NCI-H460 (cell line): Measurements from ENCODE around the gene APBA2. TPM values are rescaled to one million over a fixed set of nuclear protein-coding genes. Genes with fewer than 3 reads are reported as not detected.

Source experiments
- DNase-seq: peaks from one replicate; pipeline ENCODE4 v3.0.0-alpha.2; 2016; ENCODE audit warnings: low read depth; ENCODE audit errors: extremely low read depth
- total RNA-seq: library from RNA; depleted of rRNA; stranded (reverse); fragments of >200 nt; shearing (Covaris generic); gene quantifications from 2 replicates; pipeline ENCODE4 v1.2.3, GENCODE V29; 2014

Gene APBA2
- total RNA-seq, 1 experiment from 2014 or later, result 20.5 TPM

DNA sequence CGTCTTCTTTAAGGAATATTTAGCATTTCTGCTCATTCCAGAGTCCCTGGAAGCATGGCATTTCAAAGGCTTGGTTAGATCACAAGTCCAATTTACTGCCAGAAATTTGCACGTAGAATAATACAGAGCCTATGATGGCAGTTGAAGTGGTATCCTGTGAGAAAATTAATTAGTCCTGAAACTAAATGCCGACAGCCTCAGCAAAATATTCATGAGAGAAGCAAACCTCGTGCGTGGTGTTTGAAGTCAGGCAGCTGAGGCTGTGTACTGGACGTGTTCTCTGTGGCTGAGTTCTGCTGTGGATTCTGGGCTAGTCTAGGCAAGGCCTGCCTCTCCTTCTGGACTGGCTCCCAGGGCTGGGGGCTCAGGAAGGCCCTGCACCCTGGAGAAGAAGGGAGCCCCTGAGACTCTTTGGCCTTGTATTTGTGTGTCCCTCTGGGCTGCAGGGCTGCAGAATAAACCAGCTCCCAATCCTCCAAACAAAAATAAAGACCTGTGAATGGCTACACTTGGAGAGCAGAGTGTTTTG lies 106.6 kb downstream of the APBA2 start:
- no peak for DNase-seq

DNA sequence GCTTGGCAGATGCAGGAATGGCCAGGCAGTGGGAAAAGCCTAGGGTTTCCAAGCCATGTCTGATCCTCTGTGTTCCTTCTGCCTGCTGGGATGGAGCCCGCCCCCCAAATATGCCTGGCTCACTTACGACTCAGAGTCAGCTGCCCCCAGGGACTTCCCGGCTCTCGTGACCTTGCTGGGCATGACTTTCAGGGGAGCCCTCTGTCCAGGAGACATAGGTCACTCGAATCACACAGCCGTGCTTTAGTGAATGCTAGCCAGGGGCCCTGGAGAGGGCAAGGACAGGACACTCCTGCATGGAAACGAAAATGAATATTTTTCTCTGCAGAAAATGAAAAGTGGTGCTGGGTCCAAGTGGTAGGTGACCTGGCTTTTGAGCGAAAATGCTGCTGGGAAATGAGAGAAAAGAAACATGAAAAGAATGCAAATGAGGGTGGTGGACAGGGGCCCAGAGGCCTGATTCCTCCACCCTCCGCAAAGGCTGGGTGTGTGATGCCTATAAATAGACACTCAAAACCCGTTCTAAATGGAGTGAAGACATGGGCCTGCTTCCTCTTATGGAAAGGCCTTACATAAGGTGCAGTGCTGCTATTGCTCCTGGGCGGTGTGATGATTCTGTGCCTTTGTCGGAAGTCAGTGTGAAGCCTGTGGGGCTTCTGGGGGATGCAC lies 107.4 kb downstream of the APBA2 start:
- DNase-seq, result no peak

DNA sequence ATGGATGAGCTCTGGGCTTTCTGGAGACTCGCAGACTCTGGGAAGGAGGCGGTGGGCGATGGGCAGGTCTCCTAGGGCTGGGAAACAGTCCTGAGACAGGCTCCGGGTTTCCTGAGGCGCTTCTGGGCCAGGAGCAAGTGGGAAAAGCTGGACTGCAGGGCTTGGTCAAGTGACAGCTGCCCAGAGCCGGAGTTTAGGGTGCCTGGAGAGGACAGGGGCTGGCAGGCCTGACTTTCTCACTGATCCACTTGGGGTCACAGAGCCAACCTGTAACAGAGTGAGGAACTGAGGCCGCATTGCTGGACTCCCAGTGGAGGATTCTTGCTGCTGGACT lies 107.9 kb downstream of the APBA2 start:
- DNase-seq, result no peak

DNA sequence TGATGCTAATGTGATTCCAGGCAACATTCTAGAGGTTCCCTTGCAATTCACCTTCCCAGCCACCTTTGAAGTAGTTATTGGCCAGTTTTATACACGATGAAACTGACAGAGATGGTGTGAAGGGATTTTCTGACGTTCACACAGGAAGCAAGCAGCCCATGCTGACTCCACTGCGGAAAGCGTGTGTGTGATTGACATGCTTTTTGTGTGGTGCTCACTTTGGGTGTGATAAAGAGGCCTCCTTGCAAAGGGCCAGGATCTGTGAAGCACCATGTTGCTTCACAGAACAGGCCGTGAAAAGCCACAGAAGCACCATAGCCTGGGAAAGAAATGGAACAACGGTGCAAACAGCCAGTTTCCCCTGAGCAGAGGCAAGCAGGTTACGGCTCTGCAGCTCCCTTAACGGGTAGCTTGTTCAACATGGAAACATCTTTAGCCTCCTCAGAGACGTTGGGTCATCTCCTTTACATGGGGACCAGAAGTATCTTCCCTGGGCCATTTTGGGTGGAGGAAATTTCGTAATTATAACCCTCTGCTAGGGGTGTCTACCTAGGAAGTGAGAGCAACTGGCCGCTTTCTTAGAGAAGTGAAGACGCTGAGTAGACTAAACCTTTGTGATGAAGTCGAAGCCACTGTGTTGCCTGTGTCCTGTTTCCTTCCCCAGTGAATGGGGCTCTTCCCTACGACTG lies 108.5 kb downstream of the APBA2 start:
- DNase-seq, result no peak

DNA sequence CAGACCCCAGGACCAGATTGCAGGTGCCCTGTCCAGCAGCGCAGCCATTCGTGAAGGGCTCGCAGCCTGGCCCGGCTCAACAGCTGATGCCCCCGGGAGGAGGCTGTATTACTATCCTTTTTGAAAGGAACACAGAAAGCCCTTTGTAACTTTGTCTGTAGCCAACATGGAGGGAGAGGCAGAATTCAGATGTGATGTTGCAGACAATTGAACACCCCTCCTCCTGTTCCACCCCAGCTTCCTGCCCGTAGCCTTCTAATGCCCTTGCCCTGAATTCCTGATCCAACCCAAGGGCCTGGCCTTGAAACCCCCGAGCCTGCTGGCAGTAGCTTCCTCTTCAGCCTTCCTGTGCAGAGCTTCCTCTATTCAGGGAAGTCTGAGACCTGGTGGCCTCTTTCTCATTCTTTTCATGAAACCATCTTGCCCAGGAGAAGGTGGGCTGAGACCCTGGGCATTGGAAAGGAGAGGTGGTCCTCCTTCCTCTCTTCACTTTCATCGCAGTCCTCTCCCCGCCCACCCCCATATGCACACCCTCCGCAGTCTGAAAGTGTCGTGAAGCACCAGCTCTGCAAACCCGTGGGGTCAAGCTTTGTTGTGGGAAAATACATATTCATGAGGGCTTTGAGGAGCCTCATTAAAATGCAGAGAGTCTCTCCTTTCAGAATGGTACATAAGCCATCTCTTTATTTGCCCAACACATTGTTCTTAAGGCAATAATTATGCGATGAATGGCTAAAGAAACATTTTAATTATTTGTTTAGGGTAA lies 109.2 kb downstream of the APBA2 start:
- no peak for DNase-seq

DNA sequence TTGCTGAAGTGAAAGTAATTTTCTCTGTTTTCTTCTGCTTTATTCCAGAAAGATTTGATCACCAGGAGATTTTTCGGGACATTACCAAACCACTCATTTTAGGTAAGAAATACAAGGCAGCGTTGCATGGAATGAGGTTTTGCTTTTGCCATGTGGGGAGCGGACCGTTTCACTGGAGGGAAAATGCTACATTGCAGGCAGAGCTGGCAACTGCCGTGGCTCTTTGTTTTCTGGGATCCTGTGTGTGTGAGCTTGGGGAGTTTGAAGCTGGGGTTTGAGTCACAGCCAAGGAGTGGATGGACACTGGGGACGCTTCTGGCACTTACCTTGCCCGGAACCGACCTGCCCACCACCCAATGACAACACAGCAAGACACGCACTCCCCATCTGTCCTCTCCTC lies 109.9 kb downstream of the APBA2 start:
- no peak for DNase-seq

DNA sequence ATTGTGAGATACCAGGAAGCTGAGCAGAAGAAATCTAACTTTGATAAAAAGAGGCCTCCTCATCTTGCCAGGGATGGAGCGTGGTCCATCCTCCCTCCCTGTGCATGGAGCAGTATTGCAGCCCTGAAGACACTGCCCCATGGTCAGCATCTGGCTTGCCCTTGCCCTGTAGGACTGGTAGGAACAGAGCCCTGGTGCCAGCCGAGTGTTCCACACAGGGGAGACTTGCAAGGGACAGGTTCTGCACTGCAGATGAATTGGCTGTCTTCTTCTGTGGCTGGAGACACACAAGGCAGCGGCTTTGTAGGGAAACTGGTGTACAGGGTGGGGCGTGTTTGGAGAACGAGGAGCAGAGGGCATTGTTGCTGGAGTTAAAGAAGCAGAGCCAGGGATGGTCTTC lies 110.5 kb downstream of the APBA2 start:
- DNase-seq, result no peak

DNA sequence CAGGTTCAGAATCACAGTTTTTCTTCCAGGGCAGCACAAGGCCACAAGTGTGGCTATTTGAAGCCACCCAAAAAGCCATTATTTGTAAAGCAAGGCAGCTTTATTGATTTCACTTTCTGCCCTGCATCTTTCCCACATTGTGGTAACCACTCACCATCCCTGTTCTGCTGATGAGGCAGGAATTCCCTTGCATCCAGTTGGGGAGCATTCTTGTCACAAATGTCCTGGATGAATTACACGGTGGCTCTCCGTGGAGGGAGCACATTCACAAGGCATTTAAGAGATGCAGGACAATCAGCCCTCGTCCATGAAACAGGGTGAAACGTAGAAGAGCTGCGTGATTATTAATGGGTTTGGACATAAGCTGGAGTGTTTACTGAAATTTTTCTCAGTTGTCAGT lies 111.2 kb downstream of the APBA2 start:
- DNase-seq, result no peak

DNA sequence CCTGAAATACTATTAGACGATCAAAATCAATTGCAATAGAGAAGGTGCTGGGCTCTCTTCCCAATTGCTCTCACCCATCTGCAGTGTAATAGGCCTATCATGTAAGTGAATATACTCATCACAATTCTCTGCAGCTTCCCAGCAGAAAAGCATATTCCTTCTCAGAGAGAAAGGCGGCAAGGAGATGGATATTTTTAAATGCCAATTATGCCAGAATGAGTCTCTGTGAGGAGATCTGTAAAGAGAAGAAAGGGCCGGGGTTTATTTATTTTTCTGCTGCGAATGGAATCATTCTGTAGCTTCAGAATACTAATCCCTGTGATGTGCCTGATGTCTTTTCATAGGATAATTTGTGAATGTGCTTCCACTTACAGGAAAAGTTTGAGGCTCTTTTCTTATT lies 112.0 kb downstream of the APBA2 start:
- no peak for DNase-seq

DNA sequence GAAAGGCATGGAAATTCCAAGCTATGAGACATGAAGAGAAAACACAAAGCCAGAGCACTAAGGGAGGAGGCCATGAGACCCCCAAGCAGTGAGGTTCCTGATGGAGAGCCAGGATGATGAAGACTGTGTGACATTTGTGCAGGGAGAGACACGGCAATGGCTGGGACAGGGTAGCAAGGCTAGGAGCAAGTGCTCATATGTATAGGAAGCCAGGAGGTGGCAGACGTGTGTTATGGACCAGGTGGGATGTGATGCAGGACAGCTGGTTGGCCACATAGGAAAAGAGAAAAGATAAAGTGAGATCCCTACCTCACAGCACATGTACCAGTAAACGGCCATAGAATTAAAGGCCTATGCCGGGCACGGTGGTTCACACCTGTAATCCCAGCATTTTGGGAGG lies 112.7 kb downstream of the APBA2 start:
- DNase-seq, result no peak

DNA sequence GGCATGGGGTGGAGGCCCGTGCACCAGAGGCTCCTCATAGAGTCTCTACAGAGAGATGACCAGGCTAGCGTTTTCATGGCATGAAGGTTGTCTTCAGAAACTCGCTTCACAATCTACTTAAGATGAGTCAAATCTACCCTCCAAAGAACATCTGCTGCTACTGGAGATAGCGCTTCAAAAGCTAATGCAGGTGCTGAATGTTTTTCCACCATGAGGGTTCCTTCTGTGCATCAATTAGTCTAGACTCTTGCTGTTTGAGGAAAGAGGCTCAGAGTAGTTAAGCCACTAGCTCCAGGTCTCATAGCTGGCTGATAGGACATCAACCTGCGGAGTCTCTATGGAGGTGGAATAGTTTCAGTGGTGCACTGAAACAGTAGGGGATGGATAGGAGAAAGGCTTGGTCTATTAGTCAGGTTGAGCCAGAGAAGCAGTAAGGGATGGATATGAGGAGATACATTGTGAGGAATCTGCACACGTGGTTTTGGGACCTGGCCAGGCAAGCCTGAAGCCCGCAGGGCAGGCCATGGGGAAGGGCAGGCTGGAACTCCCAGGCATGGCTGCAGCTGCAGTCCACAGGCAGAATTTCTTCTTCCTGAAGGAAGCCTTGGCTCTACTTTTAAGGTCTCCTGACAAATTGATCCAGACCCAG lies 117.5 kb downstream of the APBA2 start:
- DNase-seq, result no peak

DNA sequence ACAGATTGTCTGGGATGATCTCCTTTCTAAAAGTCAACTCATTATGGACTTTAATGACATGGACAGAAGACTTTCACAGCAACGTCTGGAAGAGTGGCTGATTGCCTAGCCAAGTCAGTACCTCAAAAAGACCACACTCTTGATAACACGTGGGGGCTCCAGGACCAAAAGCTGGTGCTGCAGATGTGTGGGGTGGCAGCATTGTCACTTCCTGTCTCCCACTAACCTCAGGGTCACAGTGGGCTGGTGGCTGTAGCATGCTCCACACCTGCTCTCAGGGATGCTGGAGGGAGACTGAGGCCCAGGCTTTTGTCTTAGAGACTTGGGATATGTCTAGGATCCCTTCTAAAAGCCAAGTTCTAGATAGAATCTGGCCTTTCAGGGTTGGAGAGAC lies 118.1 kb downstream of the APBA2 start:
- DNase-seq, result no peak

DNA sequence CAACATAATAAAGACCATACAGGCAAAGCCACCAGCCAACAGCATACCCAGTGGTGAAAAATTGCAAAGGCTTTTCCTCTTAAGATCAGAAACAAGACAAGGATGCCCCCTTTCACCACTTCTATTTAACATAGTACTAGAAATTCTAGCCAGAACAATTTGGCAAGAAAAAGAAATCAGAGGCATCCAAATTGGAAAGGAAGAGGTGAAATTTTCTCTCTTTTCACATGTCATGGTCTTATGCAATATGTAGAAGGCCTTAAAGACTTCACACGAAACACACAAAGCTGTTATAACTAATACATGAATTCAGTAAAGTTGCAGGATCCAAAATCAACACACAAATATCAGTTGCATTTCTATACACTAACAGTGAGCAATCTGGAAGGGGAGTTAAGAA lies 120.2 kb downstream of the APBA2 start:
- DNase-seq, result no peak

DNA sequence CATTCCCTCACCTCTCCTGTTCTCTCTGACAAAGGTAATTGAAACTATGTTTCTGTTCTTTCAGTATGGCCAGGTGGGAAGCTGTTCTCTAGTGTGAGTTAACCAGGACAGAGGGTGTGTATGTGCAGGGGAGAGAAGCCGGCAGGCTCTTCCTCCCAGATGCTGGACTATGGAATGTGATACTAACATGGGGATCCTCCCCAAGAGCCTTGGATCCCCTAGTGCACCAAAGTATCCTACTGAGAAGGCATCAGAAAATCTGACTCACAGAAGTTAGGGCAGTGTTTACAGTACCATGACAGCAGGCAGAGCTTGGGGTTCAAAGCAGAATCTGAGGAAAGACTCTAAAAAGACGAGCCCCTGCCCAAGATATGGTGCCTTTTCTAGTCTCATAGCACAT lies 123.1 kb downstream of the APBA2 start:
- DNase-seq, result no peak

DNA sequence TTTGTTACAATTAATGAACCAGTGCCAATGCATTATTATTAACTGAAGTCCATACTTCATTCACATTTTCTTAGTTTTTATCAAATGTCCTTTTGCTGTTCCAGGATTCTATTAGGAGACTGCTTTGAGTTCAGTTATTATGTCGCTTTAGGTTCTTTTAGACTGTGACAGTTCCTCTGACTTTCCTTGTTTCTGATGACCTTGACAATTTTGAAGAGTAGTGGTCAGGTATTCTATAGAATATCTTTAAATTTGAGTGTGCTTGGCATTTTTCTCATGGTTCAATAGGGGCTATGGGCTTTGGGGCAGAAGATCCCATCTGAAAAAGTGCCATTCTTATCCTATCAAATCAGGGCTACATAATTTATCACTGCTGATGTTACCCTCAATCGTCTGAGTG lies 126.3 kb downstream of the APBA2 start:
- no peak for DNase-seq

DNA sequence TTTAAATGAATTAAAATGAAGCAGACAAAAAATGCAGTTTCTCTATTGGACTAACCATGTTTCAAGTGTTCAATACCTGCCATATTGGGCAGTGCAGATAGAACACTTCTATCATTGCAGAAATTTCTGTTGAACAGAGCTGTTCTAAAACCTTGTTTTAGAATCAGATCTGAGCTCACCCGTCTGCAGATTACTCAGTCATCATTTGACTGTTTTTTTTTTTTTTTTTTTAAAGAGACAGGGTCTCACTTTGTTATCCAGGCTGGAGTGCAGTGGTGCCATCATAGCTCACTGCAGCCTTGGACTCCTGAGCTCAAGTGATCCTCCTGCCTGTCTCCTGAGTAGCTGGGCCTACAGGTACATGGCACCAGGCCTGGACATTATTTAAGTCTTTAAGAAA lies 128.7 kb downstream of the APBA2 start:
- DNase-seq, result no peak

DNA sequence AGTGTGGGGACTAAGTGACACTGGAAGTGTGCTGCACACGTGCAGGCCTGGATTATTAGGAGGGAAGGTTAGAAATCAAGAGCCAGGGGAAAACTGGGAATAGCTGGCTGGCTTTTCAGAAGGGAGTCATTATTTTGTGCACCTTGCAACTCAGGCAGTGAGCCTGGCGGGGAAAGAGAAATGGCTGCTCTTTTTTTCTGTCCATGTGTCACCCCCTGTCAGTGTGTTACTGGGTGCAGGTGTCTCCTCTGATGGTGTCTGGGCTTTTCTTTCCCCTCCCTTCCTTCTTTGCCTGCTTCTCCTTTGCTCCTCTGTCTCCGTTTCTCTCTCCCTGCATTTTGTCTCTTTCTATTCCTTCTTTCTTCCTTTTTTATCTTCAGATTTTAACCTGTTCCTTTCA lies 130.7 kb downstream of the APBA2 start:
- no peak for DNase-seq

DNA sequence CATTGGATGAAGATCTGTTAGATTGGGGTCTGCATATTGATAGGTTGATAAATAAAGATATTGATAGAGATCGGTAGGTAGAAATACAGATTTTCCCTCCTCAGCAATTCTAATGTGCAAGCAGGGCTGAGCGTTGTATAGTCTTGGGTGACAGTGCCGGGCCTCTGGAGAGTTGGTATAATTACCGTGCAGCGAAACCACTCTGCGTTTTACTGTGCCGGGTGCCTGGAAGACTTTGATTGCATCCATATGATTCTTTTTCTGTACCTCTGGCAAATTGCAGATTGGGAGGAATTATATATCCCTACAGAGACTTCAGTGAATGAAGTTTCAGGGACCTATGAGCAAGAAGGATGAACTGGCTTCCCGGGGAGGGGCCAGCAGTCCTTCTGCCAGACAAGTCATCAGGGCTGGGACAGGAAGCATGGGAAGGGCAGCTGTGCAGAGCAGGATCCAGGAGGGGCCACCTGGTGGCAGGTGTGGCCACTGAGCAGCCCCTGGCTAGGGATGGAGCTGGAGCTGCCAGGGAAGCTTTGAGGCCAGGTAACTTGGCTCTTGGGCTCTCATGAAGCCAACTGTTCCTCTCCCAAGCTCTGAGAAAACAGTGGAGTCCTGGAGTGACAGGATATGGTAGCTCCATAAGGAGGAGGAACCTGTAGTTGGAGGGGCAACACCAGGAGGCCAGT lies 132.5 kb downstream of the APBA2 start:
- DNase-seq, result no peak

DNA sequence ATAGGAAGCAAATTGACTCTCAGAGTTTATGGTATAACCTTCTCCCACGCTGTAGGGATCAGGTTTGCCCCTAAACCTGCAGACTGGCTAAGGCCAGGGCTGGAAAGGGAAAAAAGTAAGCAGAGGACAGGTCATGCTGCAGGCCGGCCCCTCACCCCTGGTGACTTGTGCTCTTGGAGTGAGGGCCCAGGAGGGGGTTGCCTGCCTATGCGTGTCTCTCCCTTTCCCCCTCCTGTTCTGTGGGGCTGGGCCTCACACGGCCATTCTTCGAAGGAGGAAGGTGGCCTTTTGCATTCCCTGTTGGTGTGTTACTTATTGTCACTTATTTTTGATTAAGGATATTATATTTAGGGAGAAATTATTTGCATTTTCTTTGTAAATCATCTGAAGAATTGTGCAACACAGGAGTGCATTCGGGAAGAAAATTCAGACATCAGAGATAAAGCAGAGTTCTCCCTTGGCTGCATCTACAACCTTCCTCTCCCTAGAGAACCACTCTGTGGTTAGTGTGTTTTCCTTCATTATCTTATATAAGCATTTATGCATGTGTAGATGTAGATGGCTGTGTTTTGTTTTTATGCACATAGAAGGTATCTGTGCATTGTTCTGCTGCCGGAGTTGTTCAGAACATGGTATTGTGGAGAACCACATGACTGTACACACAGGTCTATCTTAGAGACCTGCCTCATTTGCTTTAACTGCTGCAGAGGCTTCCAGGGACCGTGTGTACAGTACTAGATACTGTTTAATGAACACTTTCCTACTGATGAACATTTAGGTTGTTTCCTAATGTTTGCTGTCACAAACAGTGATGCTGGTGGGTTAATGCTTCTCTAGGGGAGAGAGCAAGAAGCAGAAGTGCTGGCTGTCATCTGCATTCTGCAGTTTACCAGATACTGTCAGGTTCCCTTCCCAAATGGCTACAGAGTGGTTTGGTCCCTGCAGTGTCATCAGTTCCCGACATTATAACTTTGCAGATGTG lies 133.5 kb downstream of the APBA2 start:
- no peak for DNase-seq

DNA sequence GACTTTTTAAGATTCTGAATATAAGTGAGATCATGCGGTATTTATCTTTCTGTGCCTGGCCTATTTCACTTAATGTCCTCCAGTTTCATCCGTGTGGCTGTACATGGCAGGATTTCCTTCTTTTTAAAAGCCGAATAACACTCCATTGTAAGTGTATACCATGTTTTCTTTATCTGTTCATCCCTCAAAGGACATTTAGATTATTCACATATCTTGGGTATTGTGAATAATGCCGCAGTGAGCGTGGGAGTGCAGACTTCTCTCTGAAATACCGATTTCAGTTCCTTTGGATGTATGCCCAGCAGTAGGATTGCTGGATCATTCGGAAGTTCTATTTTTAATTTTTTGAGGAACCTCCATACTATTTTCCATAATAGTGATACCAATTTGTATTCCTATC lies 136.1 kb downstream of the APBA2 start:
- DNase-seq, result no peak
